ENCODE measurements around the gene PGLYRP1.

PGLYRP1 gene

DNA sequence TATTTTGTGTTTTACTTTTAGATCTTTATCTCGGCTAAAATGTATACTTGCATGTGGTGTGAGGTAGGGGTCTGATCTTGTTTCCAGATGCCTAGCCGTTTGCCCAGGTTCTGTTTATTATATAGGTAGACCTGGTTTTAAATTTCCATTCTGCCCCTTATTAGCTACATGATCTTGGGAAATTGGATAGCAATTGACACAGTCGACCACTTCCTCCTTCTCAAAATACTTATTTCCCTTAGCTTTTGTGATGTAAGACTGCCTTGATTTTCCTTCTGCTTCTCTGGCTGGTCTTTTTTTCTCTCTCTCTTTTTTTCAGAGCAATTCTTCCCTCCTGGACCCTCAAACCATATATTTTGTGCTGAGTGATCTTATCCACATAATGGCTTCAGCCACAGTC lies 3.0 kb upstream of the PGLYRP1 start:
- TF ChIP-seq, protein P1, sequence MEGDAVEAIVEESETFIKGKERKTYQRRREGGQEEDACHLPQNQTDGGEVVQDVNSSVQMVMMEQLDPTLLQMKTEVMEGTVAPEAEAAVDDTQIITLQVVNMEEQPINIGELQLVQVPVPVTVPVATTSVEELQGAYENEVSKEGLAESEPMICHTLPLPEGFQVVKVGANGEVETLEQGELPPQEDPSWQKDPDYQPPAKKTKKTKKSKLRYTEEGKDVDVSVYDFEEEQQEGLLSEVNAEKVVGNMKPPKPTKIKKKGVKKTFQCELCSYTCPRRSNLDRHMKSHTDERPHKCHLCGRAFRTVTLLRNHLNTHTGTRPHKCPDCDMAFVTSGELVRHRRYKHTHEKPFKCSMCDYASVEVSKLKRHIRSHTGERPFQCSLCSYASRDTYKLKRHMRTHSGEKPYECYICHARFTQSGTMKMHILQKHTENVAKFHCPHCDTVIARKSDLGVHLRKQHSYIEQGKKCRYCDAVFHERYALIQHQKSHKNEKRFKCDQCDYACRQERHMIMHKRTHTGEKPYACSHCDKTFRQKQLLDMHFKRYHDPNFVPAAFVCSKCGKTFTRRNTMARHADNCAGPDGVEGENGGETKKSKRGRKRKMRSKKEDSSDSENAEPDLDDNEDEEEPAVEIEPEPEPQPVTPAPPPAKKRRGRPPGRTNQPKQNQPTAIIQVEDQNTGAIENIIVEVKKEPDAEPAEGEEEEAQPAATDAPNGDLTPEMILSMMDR (IDR thresholded peaks at IDR 0.05; ENCODE audit: poor library complexity, severe bottlenecking), result no peak
- Histone ChIP-seq H3K9me3 (ENCODE audit: severe bottlenecking) (no peaks in the 10 kb centered on the region), H3K27me3 (ENCODE audit: insufficient read depth, poor library complexity, severe bottlenecking) (no peaks in the 10 kb centered on the region), H3K4me3 (ENCODE audit: severe bottlenecking) (no peak overlapping the region), H3K4me1 (ENCODE audit: insufficient read depth, poor library complexity, severe bottlenecking) (peaks cover 5% of the 10 kb centered on the region), H3K27ac (ENCODE audit: poor library complexity, severe bottlenecking) (no peak overlapping the region), H3K36me3 (ENCODE audit: low read depth) (no peaks in the 10 kb centered on the region)
- ATAC-seq (ENCODE audit: low read depth), result no peak
- no peak for DNase-seq (ENCODE audit: low spot score)

DNA sequence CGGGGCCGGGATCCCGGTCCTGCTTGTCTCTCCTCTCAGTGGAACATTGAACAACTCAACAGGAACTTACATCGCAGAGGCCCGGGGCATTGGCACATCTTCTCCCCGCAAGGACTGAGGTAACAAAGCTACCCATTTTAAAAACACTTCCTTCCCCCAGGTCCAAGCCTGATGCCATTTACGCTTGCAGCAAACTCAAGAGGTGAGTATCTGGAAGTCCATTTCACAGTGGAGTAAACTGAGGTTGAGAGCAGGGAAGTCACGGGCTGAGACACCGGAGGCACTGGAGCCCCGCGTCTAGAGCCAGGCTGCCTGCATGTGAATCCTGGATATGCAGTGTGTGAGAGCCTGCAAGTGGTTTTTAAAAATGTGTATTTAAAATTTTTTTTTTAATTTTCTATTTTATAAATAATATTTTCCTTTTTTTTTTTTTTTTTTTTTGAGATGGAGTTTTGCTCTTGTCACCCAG lies 492 bp upstream of the PGLYRP1 start:
- DNase-seq (ENCODE audit: low spot score), result no peak
- Histone ChIP-seq H3K4me1 (ENCODE audit: insufficient read depth, poor library complexity, severe bottlenecking) (peaks cover 5% of the 10 kb centered on the region), H3K4me3 (ENCODE audit: severe bottlenecking) (no peak overlapping the region), H3K27ac (ENCODE audit: poor library complexity, severe bottlenecking) (no peak overlapping the region), H3K27me3 (ENCODE audit: insufficient read depth, poor library complexity, severe bottlenecking) (no peaks in the 10 kb centered on the region), H3K9me3 (ENCODE audit: severe bottlenecking) (no peaks in the 10 kb centered on the region), H3K36me3 (ENCODE audit: low read depth) (no peaks in the 10 kb centered on the region)
- TF ChIP-seq, protein P1 (IDR thresholded peaks at IDR 0.05; ENCODE audit: poor library complexity, severe bottlenecking), result no peak
- no peak for ATAC-seq (ENCODE audit: low read depth)

DNA sequence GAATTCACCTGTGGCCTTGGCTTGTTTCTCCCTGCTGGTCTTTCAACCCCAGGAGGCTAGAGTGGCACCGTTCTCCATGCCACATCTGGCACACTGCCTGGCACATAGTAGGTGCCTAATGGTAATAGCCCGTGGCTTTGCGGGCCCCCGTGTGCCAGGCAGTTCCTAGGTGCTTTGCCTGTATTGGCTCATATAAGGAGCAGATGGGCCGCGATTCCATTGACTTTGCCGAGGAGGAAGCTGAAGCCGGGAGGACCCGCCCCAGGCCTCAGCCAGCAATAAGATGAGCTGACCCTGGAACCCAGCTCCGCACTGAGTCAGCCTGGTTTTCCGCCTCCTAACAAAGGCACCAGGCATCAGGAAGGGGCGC lies 807 bp downstream of the PGLYRP1 start:
- no peak overlapping the region for H3K4me3 ChIP-seq (ENCODE audit: severe bottlenecking)
- H3K9me3 ChIP-seq (ENCODE audit: severe bottlenecking), result no peaks in the 10 kb centered on the region
- H3K36me3 ChIP-seq (ENCODE audit: low read depth), result no peaks in the 10 kb centered on the region
- no peak for ATAC-seq (ENCODE audit: low read depth)
- DNase-seq (ENCODE audit: low spot score), result no peak
- H3K4me1 ChIP-seq (ENCODE audit: insufficient read depth, poor library complexity, severe bottlenecking), result peaks cover 5% of the 10 kb centered on the region
- H3K27ac ChIP-seq (ENCODE audit: poor library complexity, severe bottlenecking), result no peak overlapping the region
- TF ChIP-seq, protein P1 (IDR thresholded peaks at IDR 0.05; ENCODE audit: poor library complexity, severe bottlenecking), result no peak
- H3K27me3 ChIP-seq (ENCODE audit: insufficient read depth, poor library complexity, severe bottlenecking), result no peaks in the 10 kb centered on the region

DNA sequence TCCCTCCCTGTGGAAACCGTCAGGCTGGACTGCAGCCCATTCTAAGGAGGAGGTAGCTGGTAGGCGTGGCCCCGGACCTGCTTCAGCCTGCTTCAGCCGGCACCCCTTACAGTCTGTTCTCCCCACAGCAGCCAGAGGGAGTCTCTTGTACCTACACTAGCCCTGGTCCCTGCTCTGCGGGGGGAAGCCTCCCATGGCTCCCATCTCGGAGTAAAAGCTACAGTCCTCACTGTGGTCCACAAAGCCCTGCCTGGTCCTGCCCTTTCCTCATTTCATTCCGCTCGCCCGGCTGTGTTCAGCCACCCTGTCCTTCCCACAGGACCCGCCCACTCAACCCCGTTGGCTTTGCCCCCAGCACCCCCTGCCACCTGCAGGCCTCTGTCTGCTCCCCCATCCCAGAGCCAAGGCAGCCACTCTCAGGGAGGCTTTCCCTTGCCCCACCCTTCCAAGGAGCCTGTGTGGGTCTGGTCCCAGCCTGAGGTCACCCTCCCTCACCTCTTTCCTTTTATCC lies 1.3 kb downstream of the PGLYRP1 start:
- TF ChIP-seq, protein P1 (IDR thresholded peaks at IDR 0.05; ENCODE audit: poor library complexity, severe bottlenecking), result no peak
- Histone ChIP-seq H3K9me3 (ENCODE audit: severe bottlenecking) (no peaks in the 10 kb centered on the region), H3K4me1 (ENCODE audit: insufficient read depth, poor library complexity, severe bottlenecking) (peaks cover 5% of the 10 kb centered on the region), H3K27ac (ENCODE audit: poor library complexity, severe bottlenecking) (no peak overlapping the region), H3K4me3 (ENCODE audit: severe bottlenecking) (no peak overlapping the region), H3K36me3 (ENCODE audit: low read depth) (no peaks in the 10 kb centered on the region), H3K27me3 (ENCODE audit: insufficient read depth, poor library complexity, severe bottlenecking) (no peaks in the 10 kb centered on the region)
- DNase-seq (ENCODE audit: low spot score) (no peak), ATAC-seq (ENCODE audit: low read depth) (peak; percentile 56)

GRCh38 chr19:46020819-46021125 lies 2.1 kb downstream of the PGLYRP1 start:
- ATAC-seq (ENCODE audit: low read depth) (no peak), DNase-seq (ENCODE audit: low spot score) (no peak)
- Histone ChIP-seq H3K27ac (ENCODE audit: poor library complexity, severe bottlenecking) (no peak overlapping the region), H3K4me3 (ENCODE audit: severe bottlenecking) (no peak overlapping the region), H3K9me3 (ENCODE audit: severe bottlenecking) (no peaks in the 10 kb centered on the region), H3K36me3 (ENCODE audit: low read depth) (no peaks in the 10 kb centered on the region), H3K27me3 (ENCODE audit: insufficient read depth, poor library complexity, severe bottlenecking) (peaks cover under 1% of the 10 kb centered on the region), H3K4me1 (ENCODE audit: insufficient read depth, poor library complexity, severe bottlenecking) (peaks cover 5% of the 10 kb centered on the region)
- TF ChIP-seq, protein P1 (IDR thresholded peaks at IDR 0.05; ENCODE audit: poor library complexity, severe bottlenecking), result no peak

All from RWPE2 (cell line).